Gastrocnemius medialis (tissue), 4 donors: Measurements from ENCODE around the gene PDHX. TPM values are rescaled to one million over a fixed set of nuclear protein-coding genes. Genes with fewer than 3 reads are reported as not detected.
A peak's percentile ranks its signal among the peaks of the same experiment; 100 is the strongest.

Source experiments
- ATAC-seq, 2 donors: fragments of 150-250 bp; one replicate each; pipeline ENCODE4 v1.9.1; 2016
- DNase-seq, 2 donors: peaks; one replicate each; pipeline ENCODE4 v3.0.0-alpha.2; 2019
- H3K27ac ChIP-seq, 4 donors: fragments of 200-600 bp; sonication (generic); 1 replicate in 1 of 4; 2 replicates in 3 of 4; pipeline ENCODE4 v1.5.1; 2016 to 2018; ENCODE audit warnings: mild to moderate bottlenecking in 2 of 4, moderate library complexity in 1 of 4
- H3K27me3 ChIP-seq, 3 donors: fragments of 200-600 bp; sonication (generic) in 2 of 3; 1 replicate in 1 of 3; 2 replicates in 2 of 3; pipeline versions ENCODE4 v1.5.1 to v1.6.0; 2016 to 2019; ENCODE audit warnings: mild to moderate bottlenecking in 1 of 3, moderate library complexity in 1 of 3
- H3K36me3 ChIP-seq, 2 donors: fragments of 200-600 bp; sonication (generic) in 1 of 2; one replicate each; pipeline ENCODE4 v1.5.1; 2017 to 2018
- H3K4me1 ChIP-seq, 2 donors: fragments of 200-600 bp; sonication (generic) in 1 of 2; one replicate each; pipeline ENCODE4 v1.5.1; 2016 to 2017; ENCODE audit warnings: mild to moderate bottlenecking in 2 of 2
- H3K4me3 ChIP-seq, 4 donors: fragments of 200-600 bp; sonication (generic) in 3 of 4; 1 replicate in 1 of 4; 2 replicates in 3 of 4; pipeline ENCODE4 v1.5.1; 2016 to 2019; ENCODE audit warnings: mild to moderate bottlenecking in 2 of 4
- H3K9me3 ChIP-seq, 3 donors: fragments of 200-600 bp; sonication (generic) in 2 of 3; 1 replicate in 1 of 3; 2 replicates in 2 of 3; pipeline ENCODE4 v1.5.1; 2016 to 2019
- POLR2A ChIP-seq, 2 donors: fragments of 450-650 bp; IDR thresholded peaks; one replicate each; pipeline ENCODE4 v1.6.1; 2017; ENCODE audit warnings: antibody characterized with exemption in 2 of 2, mild to moderate bottlenecking in 2 of 2, moderate library complexity in 2 of 2
- in situ Hi-C, 4 donors: fragments of 200-750 bp; cut with MboI; loops; one replicate each; pipeline versions ENCODE4 v1.15.0 to v1.8.0; 2017; ENCODE audit warnings: low sequenced_read_pairs in 4 of 4
- intact Hi-C: fragments of 100-400 bp; cut with DNase I; formaldehyde crosslinking; loops from one replicate; pipeline ENCODE4 v1.15.1; 2023; ENCODE audit warnings: low total_unique reads
- total RNA-seq, 4 donors: library from RNA; depleted of rRNA; stranded (reverse); fragments of >200 nt; gene quantifications; one replicate each; pipeline versions ENCODE4 v1.1.0 to v1.2.3, GENCODE V29; 2016
- TF ChIP-seq, protein P1 (sequence below), 5 experiments: fragments of 450-650 bp in 3 of 5; fragments of 200-600 bp in 2 of 5; sonication (generic) in 2 of 5; IDR thresholded peaks in 4 of 5; conservative IDR thresholded peaks in 1 of 5; 1 replicate in 4 of 5; 2 replicates in 1 of 5; pipeline ENCODE4 v1.5.1; 2016 to 2019; ENCODE audit warnings: antibody characterized with exemption in 5 of 5, mild to moderate bottlenecking in 3 of 5, moderate library complexity in 3 of 5

Gene PDHX
- total RNA-seq, 4 donors from 2014 or later: 77.7 to 101 (median 87.3) TPM

DNA sequence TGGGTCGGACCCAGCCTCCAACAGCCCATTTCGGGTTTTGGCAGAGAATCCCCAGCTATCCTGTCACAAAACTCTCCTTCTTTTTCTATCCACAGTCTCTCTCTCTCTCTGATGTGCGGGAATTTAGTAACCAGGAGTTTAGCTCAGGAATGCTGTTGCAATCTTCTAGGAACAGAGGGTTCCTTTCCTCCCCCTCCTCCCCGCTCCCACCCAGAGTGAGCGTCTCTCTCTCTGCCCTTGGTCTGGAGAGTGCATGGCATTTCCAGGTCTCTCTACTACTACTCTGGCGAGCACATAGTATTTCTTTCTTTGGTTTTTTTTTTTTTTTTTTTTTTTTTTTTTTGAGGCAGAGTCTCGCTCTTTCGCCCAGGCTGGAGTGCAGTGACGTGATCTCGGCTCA, 17.9 kb upstream of the PDHX start:
- intact Hi-C loops (no loop called here), in situ Hi-C loops (loop anchor here in 1 of 4 donors (5.0 kb wide), 1 partner anchor 311 kb away; no protein-coding TSS in a partner anchor)

DNA sequence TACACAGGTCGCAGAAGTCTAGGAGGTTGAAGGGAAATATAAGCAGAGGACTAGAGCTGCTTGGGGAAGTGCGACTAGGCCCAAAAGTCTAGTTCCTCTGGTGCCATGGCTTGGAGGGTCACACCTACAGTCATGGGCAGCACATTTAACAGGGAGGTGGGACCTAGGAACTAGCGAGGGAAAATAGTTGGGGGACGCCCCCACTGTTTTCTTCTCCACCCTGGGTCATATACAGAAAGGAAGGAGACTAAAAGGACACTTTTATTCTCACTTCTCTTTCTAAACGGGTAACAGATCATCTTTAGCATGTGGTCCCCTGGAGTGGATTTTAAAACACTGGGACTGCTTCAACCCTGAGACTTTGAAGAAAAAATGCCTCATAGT, 16.8 kb upstream of the PDHX start:
- Histone ChIP-seq H3K27me3 (no peaks in the 10 kb centered on the region), H3K27ac (no peak overlapping the region), H3K36me3 (no peaks in the 10 kb centered on the region), H3K9me3 (peaks cover 0 to 7% (median 0%) of the 10 kb centered on the region in 3 donors), H3K4me1 (peaks cover 11 to 19% of the 10 kb centered on the region in 2 donors), H3K4me3 (no peak overlapping the region)
- in situ Hi-C loops: loop anchor here in 1 of 4 donors (5.0 kb wide), 1 partner anchor 312 kb away; no protein-coding TSS in a partner anchor
- TF ChIP-seq, protein P1, sequence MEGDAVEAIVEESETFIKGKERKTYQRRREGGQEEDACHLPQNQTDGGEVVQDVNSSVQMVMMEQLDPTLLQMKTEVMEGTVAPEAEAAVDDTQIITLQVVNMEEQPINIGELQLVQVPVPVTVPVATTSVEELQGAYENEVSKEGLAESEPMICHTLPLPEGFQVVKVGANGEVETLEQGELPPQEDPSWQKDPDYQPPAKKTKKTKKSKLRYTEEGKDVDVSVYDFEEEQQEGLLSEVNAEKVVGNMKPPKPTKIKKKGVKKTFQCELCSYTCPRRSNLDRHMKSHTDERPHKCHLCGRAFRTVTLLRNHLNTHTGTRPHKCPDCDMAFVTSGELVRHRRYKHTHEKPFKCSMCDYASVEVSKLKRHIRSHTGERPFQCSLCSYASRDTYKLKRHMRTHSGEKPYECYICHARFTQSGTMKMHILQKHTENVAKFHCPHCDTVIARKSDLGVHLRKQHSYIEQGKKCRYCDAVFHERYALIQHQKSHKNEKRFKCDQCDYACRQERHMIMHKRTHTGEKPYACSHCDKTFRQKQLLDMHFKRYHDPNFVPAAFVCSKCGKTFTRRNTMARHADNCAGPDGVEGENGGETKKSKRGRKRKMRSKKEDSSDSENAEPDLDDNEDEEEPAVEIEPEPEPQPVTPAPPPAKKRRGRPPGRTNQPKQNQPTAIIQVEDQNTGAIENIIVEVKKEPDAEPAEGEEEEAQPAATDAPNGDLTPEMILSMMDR (IDR thresholded peaks at IDR 0.05 in 4 of 5, conservative IDR thresholded peaks at IDR 0.05 in 1 of 5): no peak
- no peak for TF ChIP-seq POLR2A (IDR thresholded peaks at IDR 0.05)
- ATAC-seq (no peak), DNase-seq (no peak)
- intact Hi-C loops: no loop called here

More for the DNA sequence above, 17.9 kb upstream of the PDHX start:
- peaks cover 11 to 13% of the 10 kb centered on the region in 2 donors for H3K4me1 ChIP-seq
- DNase-seq (peak in 1 of 2 donors; percentile 25), ATAC-seq (peak in 1 of 2 donors; percentile 75)
- H3K27ac ChIP-seq: no peak overlapping the region
- no peaks in the 10 kb centered on the region for H3K27me3 ChIP-seq
- H3K4me3 ChIP-seq: no peak overlapping the region
- TF ChIP-seq, protein P1 (IDR thresholded peaks at IDR 0.05 in 4 of 5, conservative IDR thresholded peaks at IDR 0.05 in 1 of 5): no peak
- no peak for TF ChIP-seq POLR2A (IDR thresholded peaks at IDR 0.05)
- peaks cover 0 to 7% (median 0%) of the 10 kb centered on the region in 3 donors for H3K9me3 ChIP-seq
- no peaks in the 10 kb centered on the region for H3K36me3 ChIP-seq

DNA sequence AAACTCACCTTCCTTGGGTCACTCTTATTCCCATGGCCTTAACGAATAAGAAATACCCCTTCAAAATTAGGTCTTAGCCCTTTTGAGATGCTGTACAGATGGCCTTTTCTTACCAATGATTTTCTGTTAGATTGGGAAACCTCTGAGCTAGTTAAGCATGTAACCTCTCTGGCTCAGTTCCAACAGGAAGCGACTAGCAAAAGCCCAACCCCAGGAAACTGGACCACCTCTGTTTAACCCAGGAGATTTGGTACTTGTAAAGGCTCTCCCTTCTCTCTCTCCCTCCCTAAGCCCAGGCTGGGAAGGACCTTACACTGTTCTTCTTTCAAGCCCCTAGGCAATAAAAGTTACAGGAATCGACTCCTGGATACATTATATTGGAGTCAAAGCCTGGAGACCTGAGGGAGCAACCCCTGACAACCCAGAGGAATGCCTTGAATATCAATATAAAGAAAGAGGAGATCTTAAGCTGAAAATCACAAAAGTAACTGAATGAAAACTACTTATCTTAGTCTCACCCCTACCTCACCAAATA, 11.9 kb upstream of the PDHX start:
- in situ Hi-C loops: no loop called here
- Histone ChIP-seq H3K36me3 (no peaks in the 10 kb centered on the region), H3K9me3 (peaks cover 0 to 3% (median 0%) of the 10 kb centered on the region in 3 donors), H3K4me1 (peaks cover 50 to 51% of the 10 kb centered on the region in 2 donors), H3K27ac (no peak overlapping the region), H3K27me3 (no peaks in the 10 kb centered on the region), H3K4me3 (no peak overlapping the region)
- TF ChIP-seq, protein P1 (IDR thresholded peaks at IDR 0.05 in 4 of 5, conservative IDR thresholded peaks at IDR 0.05 in 1 of 5): no peak
- TF ChIP-seq POLR2A (IDR thresholded peaks at IDR 0.05): no peak
- ATAC-seq (no peak), DNase-seq (no peak)
- intact Hi-C loops: no loop called here

DNA sequence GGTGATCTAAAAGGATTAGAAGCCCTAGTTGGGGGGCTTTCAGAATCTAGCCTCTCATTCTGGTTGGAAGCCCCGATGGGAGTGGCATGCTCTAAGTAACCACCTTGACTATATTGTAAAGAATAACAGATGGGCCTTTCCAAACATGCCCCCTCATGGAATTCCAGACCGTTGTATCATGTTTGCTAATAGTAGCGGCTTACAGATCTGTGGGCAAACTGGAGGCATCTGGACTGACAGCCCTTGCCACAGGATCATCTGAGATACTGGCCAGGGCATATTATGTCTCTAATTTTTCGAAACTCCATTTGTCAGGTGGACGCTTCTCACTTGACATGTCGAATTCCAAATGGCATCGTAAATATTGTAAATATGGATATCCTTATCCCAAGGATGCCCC, 10.8 kb upstream of the PDHX start:
- peak overlapping the region in 3 of 4 donors; percentile 10 to 31 (median 17) for H3K27ac ChIP-seq
- no peak overlapping the region for H3K4me3 ChIP-seq
- DNase-seq (no peak), ATAC-seq (peak in 1 of 2 donors; percentile 22)
- H3K9me3 ChIP-seq: no peaks in the 10 kb centered on the region
- peaks cover 61 to 62% of the 10 kb centered on the region in 2 donors for H3K4me1 ChIP-seq
- intact Hi-C loops: no loop called here
- H3K27me3 ChIP-seq: no peaks in the 10 kb centered on the region
- no peaks in the 10 kb centered on the region for H3K36me3 ChIP-seq
- TF ChIP-seq POLR2A (IDR thresholded peaks at IDR 0.05): no peak
- TF ChIP-seq, protein P1 (IDR thresholded peaks at IDR 0.05 in 4 of 5, conservative IDR thresholded peaks at IDR 0.05 in 1 of 5): no peak
- in situ Hi-C loops: no loop called here
